Peyer's patch (tissue), 4 donors: ENCODE data around the gene MCU.

Experiments used
- POLR2A ChIP-seq, 2 donors: fragments of 450-650 bp; IDR thresholded peaks; one replicate each; pipeline ENCODE4 v1.5.1; 2017; ENCODE audit warnings: antibody characterized with exemption in 2 of 2, mild to moderate bottlenecking in 2 of 2, moderate library complexity in 2 of 2
- TF ChIP-seq, protein P1 (sequence below), 6 experiments: fragments of 450-650 bp in 4 of 6; fragments of 200-600 bp in 2 of 6; sonication (generic) in 1 of 6; IDR thresholded peaks; one replicate each; pipeline ENCODE4 v1.5.1; 2017 to 2019; ENCODE audit warnings: antibody characterized with exemption in 6 of 6, mild to moderate bottlenecking in 3 of 6, moderate library complexity in 1 of 6

DNA sequence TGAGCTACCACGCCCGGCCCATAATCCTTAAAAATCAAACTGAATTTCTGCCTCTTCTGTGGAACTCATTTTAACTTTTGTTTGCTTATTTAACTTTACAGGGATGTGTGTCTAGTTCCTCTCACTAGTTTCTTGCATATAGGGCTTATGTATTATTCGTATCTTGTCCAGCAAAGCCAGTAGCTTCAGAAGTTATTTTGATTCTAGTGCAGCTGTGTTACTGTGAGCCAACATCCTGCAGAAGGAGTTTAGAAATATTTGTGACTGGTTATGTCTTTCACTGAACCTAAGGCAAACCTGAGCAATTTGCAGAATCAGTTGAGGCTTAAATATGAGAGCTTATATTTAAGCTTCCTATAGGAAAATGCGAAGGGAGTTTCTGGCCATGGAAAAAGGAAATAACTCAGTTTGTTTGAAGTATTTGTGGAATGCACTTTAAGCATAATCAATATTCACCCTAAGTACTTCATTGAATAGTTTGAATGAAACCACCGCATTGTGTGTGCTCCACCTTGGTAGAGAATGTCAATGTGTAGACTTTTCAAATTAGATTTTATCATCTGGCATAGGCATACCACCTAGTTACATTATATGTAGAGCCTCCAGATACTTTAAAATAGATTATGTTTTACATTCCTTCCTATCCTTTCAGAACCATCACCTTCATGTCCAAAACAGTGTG, 90.8 kb downstream of the MCU start:
- TF ChIP-seq, protein P1, sequence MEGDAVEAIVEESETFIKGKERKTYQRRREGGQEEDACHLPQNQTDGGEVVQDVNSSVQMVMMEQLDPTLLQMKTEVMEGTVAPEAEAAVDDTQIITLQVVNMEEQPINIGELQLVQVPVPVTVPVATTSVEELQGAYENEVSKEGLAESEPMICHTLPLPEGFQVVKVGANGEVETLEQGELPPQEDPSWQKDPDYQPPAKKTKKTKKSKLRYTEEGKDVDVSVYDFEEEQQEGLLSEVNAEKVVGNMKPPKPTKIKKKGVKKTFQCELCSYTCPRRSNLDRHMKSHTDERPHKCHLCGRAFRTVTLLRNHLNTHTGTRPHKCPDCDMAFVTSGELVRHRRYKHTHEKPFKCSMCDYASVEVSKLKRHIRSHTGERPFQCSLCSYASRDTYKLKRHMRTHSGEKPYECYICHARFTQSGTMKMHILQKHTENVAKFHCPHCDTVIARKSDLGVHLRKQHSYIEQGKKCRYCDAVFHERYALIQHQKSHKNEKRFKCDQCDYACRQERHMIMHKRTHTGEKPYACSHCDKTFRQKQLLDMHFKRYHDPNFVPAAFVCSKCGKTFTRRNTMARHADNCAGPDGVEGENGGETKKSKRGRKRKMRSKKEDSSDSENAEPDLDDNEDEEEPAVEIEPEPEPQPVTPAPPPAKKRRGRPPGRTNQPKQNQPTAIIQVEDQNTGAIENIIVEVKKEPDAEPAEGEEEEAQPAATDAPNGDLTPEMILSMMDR (IDR thresholded peaks at IDR 0.05): no peak
- TF ChIP-seq POLR2A (IDR thresholded peaks at IDR 0.05): no peak
